GM18951 (cell line): ENCODE results near the gene SEC24C.
"Not testable (repeated sequence)": the region's sequence is repeated elsewhere in the genome, so short reads cannot be mapped to it uniquely, and the experiment has no call there.

Source experiments
- POLR2A ChIP-seq: IDR thresholded peaks from 4 replicates; pipeline ENCODE4 v1.6.1; 2011; ENCODE audit warnings: mild to moderate bottlenecking; ENCODE audit not compliant: insufficient read length, insufficient read depth; ENCODE audit errors: extremely low read depth
- in situ Hi-C: fragments of 300-500 bp; cut with MboI; formaldehyde crosslinking; loops from one replicate; pipeline ENCODE4 v1.12.0; 2022; ENCODE audit warnings: low sequenced_read_pairs, mixed read lengths, inconsistent platforms; ENCODE audit not compliant: unreplicated experiment

The SEC24C gene

GRCh38 chr10:73772281-73773151 is 28.3 kb downstream of the SEC24C start:
- TF ChIP-seq POLR2A = peak; percentile 61
- in situ Hi-C loops = no loop called here

- no peak for TF ChIP-seq POLR2A
- in situ Hi-C loops = no loop called here
Measured at GRCh38 chr10:73773152-73773879, 29.1 kb downstream of the SEC24C start.

- in situ Hi-C loops = no loop called here
- no peak for TF ChIP-seq POLR2A
Measured at GRCh38 chr10:73774637-73775036, 30.5 kb downstream of the SEC24C start.

GRCh38 chr10:73779018-73779417 is 34.8 kb downstream of the SEC24C start:
- no peak for TF ChIP-seq POLR2A
- in situ Hi-C loops = no loop called here

GRCh38 chr10:73779539-73780197 is 35.5 kb downstream of the SEC24C start:
- TF ChIP-seq POLR2A = no peak

GRCh38 chr10:73780301-73780700 is 36.1 kb downstream of the SEC24C start:
- in situ Hi-C loops = no loop called here
- no peak for TF ChIP-seq POLR2A

More at GRCh38 chr10:73779539-73780197, 35.5 kb downstream of the SEC24C start:
- in situ Hi-C loops = no loop called here

- in situ Hi-C loops = no loop called here
- TF ChIP-seq POLR2A = no peak
Measured at GRCh38 chr10:73780966-73781365, 36.8 kb downstream of the SEC24C start.

GRCh38 chr10:73781548-73781878 is 37.3 kb downstream of the SEC24C start:
- in situ Hi-C loops = no loop called here
- TF ChIP-seq POLR2A = no peak

GRCh38 chr10:73781879-73782748 is 37.9 kb downstream of the SEC24C start, which contains the start of gene CHCHD1:
TSS of gene CHCHD1 (plus strand) at chr10:73782048. CDS start at chr10:73782076, 28 bp downstream.
- TF ChIP-seq POLR2A = peak; percentile 91
- in situ Hi-C loops = no loop called here

- in situ Hi-C loops = no loop called here
- TF ChIP-seq POLR2A = no peak
Measured at GRCh38 chr10:73782749-73783085, 38.5 kb downstream of the SEC24C start.

- in situ Hi-C loops = no loop called here
- peak; percentile 70 for TF ChIP-seq POLR2A
Measured at GRCh38 chr10:73785211-73785720, 41.1 kb downstream of the SEC24C start, which contains the start of gene ZSWIM8. TSS of gene ZSWIM8 (plus strand) at chr10:73785606. CDS start at chr10:73785879, 273 bp downstream.

GRCh38 chr10:73785721-73786511 is 41.7 kb downstream of the SEC24C start:
- TF ChIP-seq POLR2A = no peak
- in situ Hi-C loops = no loop called here

GRCh38 chr10:73786512-73786885 is 42.3 kb downstream of the SEC24C start:
- TF ChIP-seq POLR2A = no peak
- in situ Hi-C loops = no loop called here

- in situ Hi-C loops = not testable (repeated sequence)
Measured at GRCh38 chr10:73787031-73787800, 43.0 kb downstream of the SEC24C start.
